Suprapubic skin (tissue), 4 donors: ENCODE results near the gene PANX1. TPM values are rescaled to one million over a fixed set of nuclear protein-coding genes. Genes with fewer than 3 reads are reported as not detected.

Experiments
- DNase-seq, 2 donors: peaks; one replicate each; pipeline ENCODE4 v3.0.0-alpha.2; 2019; ENCODE audit warnings: low spot score in 2 of 2
- H3K27ac ChIP-seq: fragments of 200-600 bp; sonication (generic); one replicate; pipeline ENCODE4 v1.5.1; 2019
- H3K27me3 ChIP-seq: fragments of 200-600 bp; sonication (generic); one replicate; pipeline ENCODE4 v1.5.1; 2019
- H3K36me3 ChIP-seq: fragments of 200-600 bp; sonication (generic); one replicate; pipeline ENCODE4 v1.5.1; 2019
- H3K4me1 ChIP-seq: fragments of 200-600 bp; sonication (generic); one replicate; pipeline ENCODE4 v1.5.1; 2019
- H3K4me3 ChIP-seq: fragments of 200-600 bp; sonication (generic); one replicate; pipeline ENCODE4 v1.5.1; 2019; ENCODE audit warnings: mild to moderate bottlenecking
- H3K9me3 ChIP-seq: fragments of 200-600 bp; sonication (generic); one replicate; pipeline ENCODE4 v1.5.1; 2019
- CTCF ChIP-seq, 2 donors: fragments of 200-600 bp in 1 of 2; fragments of 450-650 bp in 1 of 2; sonication (generic) in 1 of 2; IDR thresholded peaks; one replicate each; pipeline ENCODE4 v1.5.1; 2016 to 2019; ENCODE audit warnings: antibody characterized with exemption in 2 of 2, mild to moderate bottlenecking in 1 of 2, moderate library complexity in 1 of 2
- EP300 ChIP-seq: sonication (generic); formaldehyde crosslinking; IDR thresholded peaks from one replicate; pipeline ENCODE4 v1.6.1; 2017; ENCODE audit warnings: antibody characterized with exemption
- POLR2A ChIP-seq, 2 donors: fragments of 450-650 bp; IDR thresholded peaks; one replicate each; pipeline ENCODE4 v1.6.1; 2017; ENCODE audit warnings: antibody characterized with exemption in 2 of 2, mild to moderate bottlenecking in 2 of 2, moderate library complexity in 2 of 2
- POLR2AphosphoS5 ChIP-seq, 3 donors: sonication (generic); formaldehyde crosslinking; IDR thresholded peaks; one replicate each; pipeline ENCODE4 v1.6.1; 2017; ENCODE audit warnings: antibody characterized with exemption in 3 of 3
- WGBS: methylation state at CpG from one replicate; pipeline ENCODE4 v1.1.5; 2018; 5-methylcytosine and 5-hydroxymethylcytosine counted together
- total RNA-seq, 4 donors: library from RNA; depleted of rRNA; stranded (reverse); fragments of >200 nt; gene quantifications; one replicate each; pipeline ENCODE4 v1.1.0, GENCODE V29; 2016

PANX1 gene
- total RNA-seq, 4 donors from 2014 or later = 8.9 to 42.7 (median 28.2) TPM

- Histone ChIP-seq H3K27me3 (no peaks in the 10 kb centered on the region), H3K4me1 (peaks cover 3% of the 10 kb centered on the region), H3K4me3 (no peak overlapping the region), H3K27ac (no peak overlapping the region), H3K9me3 (no peaks in the 10 kb centered on the region), H3K36me3 (no peaks in the 10 kb centered on the region)
- 94% methylated on average over 8 of the region's 8 CpGs for WGBS
- TF ChIP-seq CTCF (IDR thresholded peaks at IDR 0.05) (no peak), EP300 (no peak), POLR2A (IDR thresholded peaks at IDR 0.05) (no peak), POLR2AphosphoS5 (IDR thresholded peaks at IDR 0.05) (no peak)
- no peak for DNase-seq
These were observed 41.4 kb downstream of the PANX1 start for GRCh38 chr11:94169930-94170545.

- DNase-seq = no peak
These were observed 42.3 kb downstream of the PANX1 start for GRCh38 chr11:94170953-94171352.

GRCh38 chr11:94171693-94172440, 43.2 kb downstream of the PANX1 start:
- H3K27me3 ChIP-seq = no peaks in the 10 kb centered on the region
- DNase-seq = no peak
- H3K27ac ChIP-seq = no peak overlapping the region
- H3K4me3 ChIP-seq = no peak overlapping the region
- peaks cover 5% of the 10 kb centered on the region for H3K4me1 ChIP-seq
- H3K9me3 ChIP-seq = no peaks in the 10 kb centered on the region
- H3K36me3 ChIP-seq = no peaks in the 10 kb centered on the region
- 75% methylated on average over 8 of the region's 8 CpGs for WGBS
- TF ChIP-seq POLR2A (IDR thresholded peaks at IDR 0.05) (no peak), CTCF (IDR thresholded peaks at IDR 0.05) (peak in 1 of 2 donors; percentile 16)

More at GRCh38 chr11:94170953-94171352, 42.3 kb downstream of the PANX1 start:
- no peak overlapping the region for H3K4me3 ChIP-seq
- H3K27me3 ChIP-seq = no peaks in the 10 kb centered on the region
- TF ChIP-seq POLR2AphosphoS5 (IDR thresholded peaks at IDR 0.05) (no peak), EP300 (no peak), CTCF (IDR thresholded peaks at IDR 0.05) (no peak), POLR2A (IDR thresholded peaks at IDR 0.05) (no peak)
- H3K27ac ChIP-seq = no peak overlapping the region
- peaks cover 5% of the 10 kb centered on the region for H3K4me1 ChIP-seq
- no peaks in the 10 kb centered on the region for H3K9me3 ChIP-seq
- no peaks in the 10 kb centered on the region for H3K36me3 ChIP-seq

- 33% methylated on average over 2 of the region's 2 CpGs for WGBS
- Histone ChIP-seq H3K36me3 (peaks cover 21% of the 10 kb centered on the region), H3K27ac (no peak overlapping the region), H3K27me3 (no peaks in the 10 kb centered on the region), H3K9me3 (no peaks in the 10 kb centered on the region), H3K4me1 (peaks cover 5% of the 10 kb centered on the region), H3K4me3 (no peak overlapping the region)
- TF ChIP-seq POLR2AphosphoS5 (IDR thresholded peaks at IDR 0.05) (peak in 1 of 3 donors; percentile 34), CTCF (IDR thresholded peaks at IDR 0.05) (no peak)
- no peak for DNase-seq
These were observed 46.9 kb downstream of the PANX1 start for GRCh38 chr11:94175535-94175934.

GRCh38 chr11:94178331-94178730, 49.7 kb downstream of the PANX1 start:
- no peaks in the 10 kb centered on the region for H3K27me3 ChIP-seq
- WGBS = 94% methylated on average over 11 of the region's 11 CpGs
- TF ChIP-seq POLR2A (IDR thresholded peaks at IDR 0.05) = no peak
- no peak for TF ChIP-seq CTCF (IDR thresholded peaks at IDR 0.05)
- TF ChIP-seq POLR2AphosphoS5 (IDR thresholded peaks at IDR 0.05) = no peak
- no peak for TF ChIP-seq EP300
- no peak overlapping the region for H3K27ac ChIP-seq
- no peak for DNase-seq
- H3K36me3 ChIP-seq = peaks cover 32% of the 10 kb centered on the region
- H3K4me1 ChIP-seq = peaks cover 5% of the 10 kb centered on the region
- H3K9me3 ChIP-seq = no peaks in the 10 kb centered on the region
- H3K4me3 ChIP-seq = no peak overlapping the region
